Skeletal muscle cell (primary cell): ENCODE data around the gene DUSP16.

Experiments
- DNase-seq: peaks from one replicate; pipeline ENCODE4 v3.0.0-alpha.2; 2010; ENCODE audit warnings: low read depth
- H3K4me3 ChIP-seq: 2 replicates; pipeline ENCODE4 v1.5.1; 2011; ENCODE audit warnings: low read depth, mild to moderate bottlenecking, control low read depth, low read length, moderate library complexity

DUSP16 gene

DNA sequence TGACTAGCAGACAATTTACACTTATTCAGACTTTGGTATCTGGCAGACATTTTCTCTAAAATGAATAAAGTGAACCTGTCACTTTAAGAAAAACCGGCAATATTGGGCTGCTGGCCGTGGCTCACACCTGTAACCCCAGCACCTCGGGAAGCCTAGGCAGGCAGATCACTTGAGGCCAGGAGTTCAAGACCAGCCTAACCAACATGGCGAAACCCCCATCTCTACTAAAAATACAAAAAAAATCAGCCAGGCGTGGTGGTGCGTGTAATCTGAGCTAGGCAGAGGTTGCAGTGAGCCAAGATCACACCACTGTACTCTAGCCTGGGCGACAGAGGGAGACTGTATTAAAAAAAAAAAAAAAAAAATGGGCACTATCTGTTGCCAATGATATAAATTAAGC lies 11.5 kb downstream of the DUSP16 start:
- no peak for DNase-seq
- H3K4me3 ChIP-seq, result no peak overlapping the region

DNA sequence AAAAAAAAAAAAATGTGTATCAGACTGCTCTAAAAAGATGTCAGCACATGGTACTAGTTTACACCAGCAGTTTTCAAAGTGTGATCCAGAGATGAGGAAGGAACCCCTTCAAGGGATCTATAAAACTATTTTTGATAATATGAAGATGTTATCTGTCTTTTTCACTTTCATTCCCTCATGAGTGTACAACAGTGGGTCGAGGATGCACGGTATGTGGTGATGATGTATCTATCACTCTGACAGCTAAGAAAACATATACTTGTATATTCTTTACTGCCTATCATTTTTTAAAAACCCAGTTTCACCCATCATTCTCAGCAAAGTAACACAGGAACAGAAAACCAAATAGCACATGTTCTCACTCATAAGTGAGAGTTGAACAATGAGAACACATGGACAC lies 12.4 kb downstream of the DUSP16 start:
- no peak overlapping the region for H3K4me3 ChIP-seq
- no peak for DNase-seq

DNA sequence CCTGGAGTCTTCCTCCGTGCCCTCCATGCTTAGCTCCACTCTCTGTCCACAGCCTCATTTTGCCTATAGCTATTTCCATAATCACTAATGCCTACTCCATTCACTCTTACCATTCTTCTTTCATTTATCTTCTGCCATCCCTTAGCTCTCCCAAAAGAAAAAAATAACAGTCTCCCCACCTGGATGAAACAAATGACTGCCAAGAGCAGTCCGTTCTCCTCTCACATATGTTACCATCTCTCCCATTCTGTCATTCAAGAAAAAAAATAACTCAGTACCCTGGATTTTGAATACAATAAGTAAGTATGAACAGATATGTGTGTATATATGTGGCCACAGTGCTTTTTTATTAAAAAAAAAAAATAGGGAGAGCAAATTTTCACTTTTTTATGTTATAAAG lies 13.2 kb downstream of the DUSP16 start:
- H3K4me3 ChIP-seq, result no peak overlapping the region
- DNase-seq, result no peak

DNA sequence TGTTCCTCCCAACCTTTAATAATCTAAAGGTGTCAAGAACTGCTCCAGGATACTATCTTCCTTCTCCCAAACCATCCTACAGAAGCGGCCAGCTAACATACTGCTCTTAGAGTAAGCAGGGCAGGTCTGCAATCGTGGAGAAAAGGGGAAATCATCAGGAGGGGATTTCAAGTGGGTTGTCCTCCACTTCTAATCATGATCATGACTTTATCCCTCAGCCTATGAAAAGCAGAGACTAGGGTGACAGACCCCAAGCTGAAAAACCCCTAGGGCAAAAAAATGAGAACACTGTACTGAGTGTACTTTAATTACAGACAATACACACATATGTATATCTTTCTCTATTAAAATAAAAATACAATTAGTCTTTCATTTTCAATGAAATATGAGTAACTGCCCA lies 13.9 kb downstream of the DUSP16 start:
- H3K4me3 ChIP-seq, result no peak overlapping the region
- DNase-seq, result no peak

DNA sequence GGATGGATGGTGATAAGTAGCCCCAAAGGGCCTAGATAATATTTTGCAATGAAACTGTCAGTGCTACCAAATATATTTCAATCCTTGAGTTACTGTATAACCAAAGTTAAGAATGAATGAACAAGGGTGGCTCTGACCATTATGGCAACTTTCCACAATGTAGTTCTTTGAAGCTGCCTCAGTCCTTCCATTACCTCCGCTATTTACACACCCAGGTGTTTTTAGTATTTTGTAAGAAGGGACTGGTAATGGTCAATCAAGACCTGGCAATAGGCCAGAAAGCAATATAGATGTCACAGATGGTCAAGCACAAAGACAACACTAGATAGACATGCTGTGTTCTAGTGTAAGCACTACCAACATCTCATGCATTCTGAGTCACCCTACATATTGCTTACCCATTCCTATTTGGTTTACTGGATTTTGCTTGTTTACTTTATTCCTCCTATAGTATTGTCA lies 16.3 kb downstream of the DUSP16 start:
- no peak for DNase-seq
- no peak overlapping the region for H3K4me3 ChIP-seq

DNA sequence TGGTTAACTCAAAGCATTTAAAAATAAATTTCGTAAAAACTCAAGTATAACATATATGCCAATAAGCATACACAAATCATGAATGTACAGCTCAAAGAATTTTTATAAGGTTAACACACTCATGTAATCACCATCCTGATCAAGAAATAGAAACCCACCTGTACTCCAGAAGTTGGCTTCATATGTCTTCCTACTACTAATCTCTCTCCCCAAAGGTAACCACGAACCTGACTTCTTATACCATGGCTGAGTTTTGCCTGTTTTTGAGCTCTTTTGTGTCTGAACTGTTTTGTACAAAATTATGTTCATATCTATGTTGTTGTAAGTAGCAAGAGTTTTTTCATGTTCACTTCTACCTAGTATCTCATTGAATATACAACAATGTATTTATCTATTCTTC lies 18.7 kb downstream of the DUSP16 start:
- H3K4me3 ChIP-seq, result no peak overlapping the region
- DNase-seq, result no peak

DNA sequence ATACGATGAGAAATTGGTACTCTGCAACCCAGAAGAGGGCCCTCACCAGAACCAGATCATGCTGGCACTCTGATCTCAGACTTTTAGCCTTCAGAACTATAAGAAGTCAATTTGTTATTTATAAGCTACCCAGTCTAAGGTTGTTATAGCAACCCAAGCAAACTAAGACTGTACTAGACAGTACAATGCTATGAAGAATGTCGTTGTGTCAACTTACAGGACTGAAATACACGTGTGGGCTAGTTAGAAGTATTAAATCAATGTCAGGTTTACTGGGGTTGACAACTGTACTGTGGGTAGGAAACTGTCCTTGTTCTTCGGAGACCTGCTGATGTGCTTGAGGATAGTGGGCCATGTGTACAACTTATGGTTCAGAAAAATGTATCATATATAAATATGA lies 19.7 kb downstream of the DUSP16 start:
- DNase-seq, result no peak
- H3K4me3 ChIP-seq, result no peak overlapping the region

DNA sequence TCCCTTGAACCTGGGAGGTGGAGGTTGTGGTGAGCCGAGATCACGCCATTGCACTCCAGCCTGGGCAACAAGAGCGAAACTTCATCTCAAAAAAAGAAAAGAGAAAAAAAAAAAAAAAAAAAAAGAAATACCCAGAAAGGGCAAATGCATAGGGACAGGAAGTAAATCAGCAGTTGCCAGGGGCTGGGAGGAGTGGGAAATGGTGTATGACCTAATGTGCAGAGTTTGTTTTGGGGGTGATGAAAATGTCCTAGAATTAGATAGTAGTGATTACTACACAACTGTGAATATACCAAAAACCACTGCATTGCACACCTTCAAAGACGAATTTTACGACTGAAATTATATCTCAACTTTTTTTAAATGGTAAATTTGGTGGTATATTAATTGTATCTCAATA lies 20.4 kb downstream of the DUSP16 start:
- DNase-seq, result no peak
- H3K4me3 ChIP-seq, result no peak overlapping the region

DNA sequence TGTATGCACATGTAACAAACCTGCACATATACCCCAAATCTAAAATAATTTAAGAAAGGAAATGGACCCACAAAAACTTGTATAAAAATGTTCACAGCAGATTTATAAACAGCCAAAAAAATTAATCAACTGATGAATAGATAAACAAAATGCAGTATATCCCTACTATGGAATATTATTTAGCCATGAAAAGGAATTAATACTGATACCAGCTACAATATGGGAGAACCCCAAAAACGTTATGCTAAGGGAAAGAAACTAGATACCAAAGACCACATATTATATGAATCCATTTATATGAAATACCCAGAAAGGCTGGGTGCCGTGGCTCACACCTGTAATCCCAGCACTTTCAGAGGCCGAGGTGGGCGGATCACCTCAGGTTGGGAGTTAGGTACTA lies 20.9 kb downstream of the DUSP16 start:
- no peak overlapping the region for H3K4me3 ChIP-seq
- DNase-seq, result no peak

DNA sequence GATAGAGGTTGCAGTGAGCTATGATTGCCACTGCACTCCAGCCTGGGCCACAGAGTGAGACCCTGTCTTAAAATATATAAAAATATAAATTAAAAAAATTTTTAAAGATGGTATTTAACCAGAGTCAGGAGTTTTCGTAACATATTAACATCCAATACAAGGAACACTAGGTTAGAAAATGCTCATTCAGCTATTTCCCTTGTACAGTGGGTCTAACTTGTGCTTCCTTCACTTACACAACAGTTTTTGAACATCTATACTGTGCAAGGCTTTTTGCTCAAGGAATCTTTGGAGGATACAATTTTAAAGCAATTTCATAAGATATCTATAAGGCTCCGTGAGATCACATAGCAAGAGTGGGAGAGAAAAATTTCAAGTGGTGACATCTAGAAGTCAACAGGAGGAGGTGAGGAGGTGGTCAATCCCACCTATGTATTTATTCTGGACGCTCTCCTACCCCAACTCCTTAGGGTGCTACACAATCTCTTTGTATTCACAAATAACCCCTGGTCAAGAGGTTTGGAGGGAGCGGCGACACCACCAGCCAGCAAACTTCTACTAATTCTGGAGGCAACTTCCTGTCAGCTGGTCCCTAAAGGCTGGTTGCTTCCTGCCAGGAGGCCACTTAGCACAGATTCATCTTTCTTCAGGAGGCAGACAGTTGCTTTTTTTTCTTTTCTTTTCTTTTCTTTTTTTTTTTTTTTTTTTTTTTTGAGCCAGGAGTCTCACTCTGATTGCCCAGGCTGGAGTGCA lies 22.2 kb downstream of the DUSP16 start:
- no peak overlapping the region for H3K4me3 ChIP-seq
- no peak for DNase-seq

DNA sequence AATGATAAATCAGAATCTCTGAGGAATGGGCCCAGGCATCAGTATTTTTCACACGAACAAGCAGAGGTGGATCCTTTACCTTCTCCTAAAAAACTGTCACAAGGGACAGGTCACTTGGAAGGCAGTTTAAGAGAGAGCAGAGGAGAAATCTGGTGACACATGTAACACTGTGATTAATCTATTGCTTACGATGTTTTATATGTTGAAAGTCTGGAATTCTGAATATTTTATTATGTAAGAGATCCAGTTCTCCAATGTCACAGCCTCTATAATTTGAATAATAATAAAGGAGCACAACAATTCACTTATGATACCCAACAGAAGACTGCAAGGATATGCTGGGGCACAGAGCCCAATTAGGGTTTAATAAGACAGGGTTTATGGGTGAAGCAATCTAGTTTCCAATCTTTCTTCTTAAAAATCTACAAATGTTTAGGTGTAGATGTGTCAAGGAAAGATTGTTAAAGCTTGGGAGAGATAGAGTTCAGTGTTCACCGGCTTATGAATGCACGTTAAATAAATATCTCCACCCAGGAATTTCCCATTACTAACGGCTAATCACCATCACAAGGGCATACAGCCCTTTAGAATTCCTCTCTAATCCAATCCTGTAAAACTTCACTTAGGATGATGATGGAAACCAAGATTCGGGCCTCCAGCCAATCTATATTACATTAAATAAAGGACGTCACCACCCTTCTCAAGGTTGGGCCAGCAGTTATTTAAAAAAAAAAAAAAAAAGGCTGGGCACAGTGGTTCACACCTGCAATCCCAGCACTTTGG lies 23.4 kb downstream of the DUSP16 start:
- no peak for DNase-seq
- H3K4me3 ChIP-seq, result no peak overlapping the region

DNA sequence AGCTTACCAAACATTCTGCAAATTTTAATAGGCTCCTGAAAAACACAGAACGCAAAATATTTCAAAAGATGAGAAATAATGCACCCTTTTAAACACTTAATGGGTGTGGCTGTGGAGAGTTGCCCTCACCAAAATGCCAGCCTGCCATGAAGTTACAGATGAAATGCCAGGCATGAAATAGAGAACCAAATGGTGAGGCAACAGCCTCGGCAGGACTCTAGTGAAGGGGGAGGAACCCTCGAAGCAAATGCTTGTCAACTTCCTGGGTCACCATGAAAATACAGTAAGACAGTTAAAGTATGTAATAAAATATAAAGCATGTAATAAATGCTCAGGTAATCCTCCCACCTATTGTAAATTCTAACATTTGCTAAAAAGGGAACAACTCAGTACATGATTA lies 24.1 kb downstream of the DUSP16 start:
- no peak overlapping the region for H3K4me3 ChIP-seq
- DNase-seq, result no peak

DNA sequence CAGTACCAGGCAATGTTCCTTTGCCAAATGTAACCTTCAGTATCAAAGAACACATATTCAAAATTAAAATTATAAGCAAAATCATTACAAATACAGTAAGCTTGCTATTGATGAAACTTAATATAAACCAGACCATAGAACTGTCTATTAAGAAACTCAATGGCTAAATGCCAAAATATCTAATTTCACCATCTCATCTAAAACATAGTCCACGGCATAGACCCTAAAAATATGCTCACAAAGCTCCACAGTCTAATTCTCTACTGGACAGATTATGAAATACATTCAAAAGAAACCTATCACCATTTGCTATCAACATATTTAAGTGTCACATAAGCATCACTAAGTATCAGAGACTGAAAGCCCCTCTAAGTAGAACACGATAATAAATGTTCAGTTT lies 25.2 kb downstream of the DUSP16 start:
- no peak for DNase-seq
- H3K4me3 ChIP-seq, result no peak overlapping the region

DNA sequence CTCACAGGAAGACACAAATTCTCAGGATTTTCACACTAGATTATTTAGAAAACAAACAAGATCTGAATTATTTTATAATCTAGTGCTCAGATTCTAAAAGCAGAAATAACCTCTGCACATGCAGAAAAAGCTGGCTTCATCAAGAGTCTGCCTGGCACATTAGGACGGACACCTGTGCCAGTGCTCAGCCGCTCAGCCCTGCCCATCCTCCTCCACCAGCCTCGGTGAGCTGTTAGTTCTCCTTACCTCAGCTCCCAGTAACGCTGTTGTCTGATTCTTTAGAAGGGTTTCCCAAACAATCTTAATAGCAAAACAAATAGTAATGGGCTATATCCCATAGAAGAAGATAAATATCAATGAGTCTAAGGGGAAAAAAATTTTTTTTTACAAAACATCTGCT lies 27.7 kb downstream of the DUSP16 start:
- no peak overlapping the region for H3K4me3 ChIP-seq
- DNase-seq, result no peak

DNA sequence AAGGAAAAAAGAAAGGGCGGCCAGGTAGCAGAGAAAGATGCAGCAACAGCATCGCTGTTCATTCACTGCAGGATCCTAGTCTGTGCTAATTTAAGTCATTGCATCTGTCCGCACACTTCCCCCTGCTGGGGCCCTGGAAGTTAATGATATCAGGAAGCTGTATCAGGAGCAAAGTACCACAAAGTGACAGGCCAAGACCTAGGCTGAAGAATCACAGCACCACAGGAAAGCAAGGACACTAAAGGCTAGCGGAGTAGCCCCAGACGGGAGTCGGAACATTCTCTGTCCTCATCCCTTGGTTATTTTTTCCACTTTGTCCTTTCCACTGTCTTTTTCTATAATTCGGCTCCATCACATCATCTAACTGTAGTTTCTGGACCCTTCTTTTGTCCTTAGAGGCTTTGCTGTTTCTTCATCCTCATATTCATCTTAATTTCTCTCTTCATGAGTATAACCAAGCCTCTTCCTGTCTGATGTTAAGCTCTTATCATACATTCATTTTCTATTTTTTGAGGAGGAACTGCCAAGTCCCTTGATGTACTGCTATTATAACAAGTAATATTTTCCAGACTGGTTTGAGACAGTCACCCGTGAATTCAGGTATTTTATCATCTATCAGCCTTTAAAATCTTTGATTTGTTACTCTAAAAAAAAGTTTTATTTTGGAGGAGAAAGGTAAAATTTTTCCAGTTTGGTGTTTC lies 28.3 kb downstream of the DUSP16 start:
- no peak overlapping the region for H3K4me3 ChIP-seq
- no peak for DNase-seq

DNA sequence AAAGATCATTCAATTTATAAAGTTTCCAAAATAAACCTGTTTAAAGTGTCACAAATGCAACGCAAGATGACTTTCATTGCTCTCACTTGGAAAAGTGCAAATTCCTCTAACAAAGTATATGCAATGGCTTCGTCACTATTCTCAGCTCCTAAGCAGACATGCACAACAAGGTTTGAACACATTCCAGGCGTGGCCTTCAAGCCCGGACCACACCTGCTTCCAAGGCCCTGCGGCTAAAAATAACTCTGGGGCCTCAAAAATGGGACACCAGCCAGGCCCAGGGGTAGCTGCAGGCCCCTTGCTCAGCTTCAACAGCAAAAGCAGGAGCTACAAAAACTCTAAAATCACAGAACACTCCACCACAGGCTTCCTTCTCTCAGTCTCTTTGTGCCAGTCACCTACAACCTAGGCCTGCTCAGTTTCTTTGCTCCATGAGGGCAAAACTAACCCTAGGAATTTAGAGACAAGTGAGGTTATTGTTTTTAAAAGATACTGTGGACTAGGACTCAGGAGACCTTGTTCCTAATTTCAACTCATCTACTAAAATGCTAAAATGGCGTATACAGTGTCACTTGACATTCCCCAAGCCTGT lies 29.3 kb downstream of the DUSP16 start:
- H3K4me3 ChIP-seq, result no peak overlapping the region
- DNase-seq, result no peak

DNA sequence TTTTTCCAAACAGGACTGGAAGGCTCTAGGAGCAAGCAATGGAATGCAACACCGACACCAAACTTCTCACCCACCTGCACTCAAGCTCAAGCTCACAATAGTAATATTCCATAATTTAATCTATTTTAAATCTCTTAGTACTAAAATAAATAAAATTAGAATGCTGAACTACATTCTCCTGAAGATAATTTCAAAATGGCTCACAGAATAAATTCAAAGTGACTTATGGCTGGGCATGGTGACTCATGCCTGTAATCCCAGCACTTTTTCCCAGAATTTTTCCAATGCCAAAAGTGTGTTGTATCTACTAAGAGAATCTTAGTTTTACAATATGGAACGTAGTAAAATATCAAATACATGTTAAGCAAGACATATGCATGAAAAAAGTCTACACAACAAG lies 31.5 kb downstream of the DUSP16 start:
- no peak for DNase-seq

DNA sequence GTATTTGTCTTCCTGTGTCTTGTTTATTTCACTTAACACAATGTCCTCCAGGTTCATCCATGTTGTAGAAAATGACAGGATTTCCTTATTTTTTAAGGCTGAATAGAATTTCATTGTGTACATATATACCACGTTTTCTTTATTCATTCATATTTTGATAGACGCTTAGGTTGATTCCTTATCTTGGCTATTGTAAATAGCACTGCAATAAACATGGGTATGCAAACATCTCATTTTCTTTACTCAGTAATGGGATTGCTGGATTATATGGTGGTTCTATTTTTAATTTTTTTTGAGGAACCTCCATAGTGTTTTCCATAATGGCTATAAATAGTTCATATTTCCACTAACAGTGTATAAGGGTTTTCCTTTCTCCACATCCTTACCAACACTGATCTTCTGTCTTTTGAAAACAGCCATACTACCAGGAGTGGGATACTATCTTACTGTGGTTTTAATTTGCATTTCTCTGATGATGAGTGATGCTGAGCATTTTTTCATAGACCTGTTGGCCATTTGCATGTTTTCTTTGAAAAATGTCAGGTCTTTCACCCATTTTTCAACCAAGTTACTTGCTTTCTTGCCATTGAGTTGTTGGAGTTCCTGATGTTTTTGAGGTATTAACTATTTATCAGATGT lies 32.8 kb downstream of the DUSP16 start:
- DNase-seq, result no peak
- H3K4me3 ChIP-seq, result no peak overlapping the region

More for the DNA sequence above, 31.5 kb downstream of the DUSP16 start:
- no peak overlapping the region for H3K4me3 ChIP-seq

DNA sequence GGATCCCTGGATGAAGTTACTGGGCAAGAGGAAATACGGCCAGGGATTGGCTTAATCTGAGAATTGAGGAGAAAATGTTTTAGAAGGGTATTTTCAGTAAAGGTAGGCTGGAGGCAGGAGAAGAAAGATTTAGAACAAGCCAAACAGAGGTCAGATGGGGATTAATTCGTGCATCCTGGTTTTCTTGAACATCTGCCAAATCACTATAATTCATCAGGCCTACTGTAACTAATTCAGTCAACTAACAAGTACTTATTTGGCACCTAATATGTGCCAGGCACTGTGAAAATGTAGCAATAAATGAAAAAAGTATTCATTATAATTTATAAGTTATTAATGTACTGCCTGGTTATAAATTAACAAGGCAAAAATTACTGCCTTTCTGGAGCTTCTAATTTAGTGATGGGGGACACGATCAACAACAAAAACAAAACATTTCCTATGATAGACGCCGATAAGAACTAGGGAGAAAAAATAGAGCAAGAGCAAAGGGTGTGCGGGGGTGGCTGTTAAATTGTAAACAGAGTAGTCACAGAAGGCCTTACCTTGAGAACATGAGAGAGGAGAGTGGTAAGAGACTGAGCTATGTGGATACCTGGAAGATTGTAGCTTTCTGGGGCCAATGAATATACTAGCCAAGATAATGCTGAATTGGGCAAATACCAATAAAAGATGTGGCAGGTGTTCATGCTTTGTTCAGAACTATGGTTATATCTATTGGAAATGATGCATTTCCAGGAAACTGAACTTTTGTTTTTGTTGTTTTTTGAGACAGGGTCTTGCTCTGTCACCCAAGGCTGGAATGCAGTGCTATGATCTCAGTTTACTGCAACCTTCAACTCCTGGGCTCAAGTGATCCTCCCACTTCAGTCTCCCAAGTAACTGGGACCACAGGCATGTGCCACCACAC lies 34.0 kb downstream of the DUSP16 start:
- DNase-seq, result no peak
- no peak overlapping the region for H3K4me3 ChIP-seq
